Activated B cell treated with CpG ODN at 0.5 μM for 24 hours (primary cell): ENCODE data around the gene DRC7. TPM values are rescaled to one million over a fixed set of nuclear protein-coding genes. Genes with fewer than 3 reads are reported as not detected.

ENCODE experiments used
- ATAC-seq: fragments of 200-7000 bp; cut with Tn5 transposase; one replicate; pipeline ENCODE4 v1.10.0; 2021; ENCODE audit warnings: low read depth, mild to moderate bottlenecking, moderate library complexity
- CTCF ChIA-PET: fragments of 350-600 bp; sonication (Branson Sonifier 250); formaldehyde crosslinking; loops from one replicate; lab custom pipeline; 2021; ENCODE audit warnings: antibody characterized with exemption; lab: Charles Lee
- POLR2A ChIA-PET: fragments of 350-600 bp; sonication (Branson Sonifier 250); formaldehyde crosslinking; loops from one replicate; lab custom pipeline; 2021; ENCODE audit warnings: antibody characterized with exemption; lab: Charles Lee
- DNase-seq: peaks from one replicate; pipeline ENCODE4 v3.0.0; 2022
- H3K27ac Mint-ChIP-seq: one replicate; pipeline ENCODE4 v1.8.0; 2020; ENCODE audit warnings: mixed read lengths
- H3K27me3 Mint-ChIP-seq: one replicate; pipeline ENCODE4 v1.8.0; 2021; ENCODE audit warnings: mixed read lengths
- H3K36me3 Mint-ChIP-seq: one replicate; pipeline ENCODE4 v1.8.0; 2021; ENCODE audit warnings: low read depth, mixed read lengths
- H3K4me1 Mint-ChIP-seq: one replicate; pipeline ENCODE4 v1.8.0; 2021; ENCODE audit warnings: mixed read lengths
- H3K4me3 Mint-ChIP-seq: one replicate; pipeline ENCODE4 v1.8.0; 2020; ENCODE audit warnings: mild to moderate bottlenecking, mixed read lengths
- H3K9me3 Mint-ChIP-seq: one replicate; pipeline ENCODE4 v1.8.0; 2020; ENCODE audit warnings: mixed read lengths
- intact Hi-C: fragments of 100-400 bp; cut with micrococcal nuclease; formaldehyde crosslinking; loops from one replicate; pipeline ENCODE4 v1.15.1; 2024
- total RNA-seq: library from RNA; stranded (reverse); gene quantifications from 2 replicates; pipeline ENCODE4 v1.2.3, GENCODE V29; 2022
- TF ChIP-seq, protein P1 (sequence below): fragments of 200-600 bp; IDR thresholded peaks from one replicate; pipeline ENCODE4 v1.8.0; 2022; ENCODE audit warnings: antibody characterized with exemption, mild to moderate bottlenecking

DRC7 gene
- total RNA-seq, 1 donor from 2014 or later = not detected

DNA sequence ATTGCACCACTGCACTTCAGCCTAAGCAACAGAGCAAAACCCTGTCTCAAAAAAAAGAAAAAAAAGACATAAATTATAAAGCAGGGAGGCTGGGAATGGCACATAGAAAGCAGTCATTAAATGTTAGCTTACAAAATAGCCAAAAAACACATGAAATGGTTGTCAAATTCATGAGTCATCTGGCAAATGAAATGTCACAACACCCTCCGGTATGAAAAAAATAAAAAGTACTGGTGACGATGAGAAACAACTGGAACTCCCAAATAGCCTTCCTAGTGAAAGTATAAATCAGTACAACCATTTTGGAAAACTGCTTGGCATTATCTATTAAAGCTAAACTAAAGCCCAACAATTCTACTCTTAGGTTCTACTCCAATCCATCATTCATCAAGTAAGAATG lies 37.4 kb downstream of the DRC7 start:
- H3K4me1 Mint-ChIP-seq = peaks cover 25% of the 10 kb centered on the region
- DNase-seq (no peak), ATAC-seq (no peak)
- H3K27me3 Mint-ChIP-seq = no peaks in the 10 kb centered on the region
- peaks cover 2% of the 10 kb centered on the region for H3K9me3 Mint-ChIP-seq
- ChIA-PET CTCF (no interaction called here), POLR2A (no interaction called here)
- TF ChIP-seq, protein P1, sequence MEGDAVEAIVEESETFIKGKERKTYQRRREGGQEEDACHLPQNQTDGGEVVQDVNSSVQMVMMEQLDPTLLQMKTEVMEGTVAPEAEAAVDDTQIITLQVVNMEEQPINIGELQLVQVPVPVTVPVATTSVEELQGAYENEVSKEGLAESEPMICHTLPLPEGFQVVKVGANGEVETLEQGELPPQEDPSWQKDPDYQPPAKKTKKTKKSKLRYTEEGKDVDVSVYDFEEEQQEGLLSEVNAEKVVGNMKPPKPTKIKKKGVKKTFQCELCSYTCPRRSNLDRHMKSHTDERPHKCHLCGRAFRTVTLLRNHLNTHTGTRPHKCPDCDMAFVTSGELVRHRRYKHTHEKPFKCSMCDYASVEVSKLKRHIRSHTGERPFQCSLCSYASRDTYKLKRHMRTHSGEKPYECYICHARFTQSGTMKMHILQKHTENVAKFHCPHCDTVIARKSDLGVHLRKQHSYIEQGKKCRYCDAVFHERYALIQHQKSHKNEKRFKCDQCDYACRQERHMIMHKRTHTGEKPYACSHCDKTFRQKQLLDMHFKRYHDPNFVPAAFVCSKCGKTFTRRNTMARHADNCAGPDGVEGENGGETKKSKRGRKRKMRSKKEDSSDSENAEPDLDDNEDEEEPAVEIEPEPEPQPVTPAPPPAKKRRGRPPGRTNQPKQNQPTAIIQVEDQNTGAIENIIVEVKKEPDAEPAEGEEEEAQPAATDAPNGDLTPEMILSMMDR = no peak
- no peak overlapping the region for H3K4me3 Mint-ChIP-seq
- no peak overlapping the region for H3K27ac Mint-ChIP-seq
- H3K36me3 Mint-ChIP-seq = peaks cover 11% of the 10 kb centered on the region
- intact Hi-C loops = loop anchor here (10.0 kb wide), 2 partner anchors 317 to 1307 kb away; partner anchors contain the start of gene AMFR

DNA sequence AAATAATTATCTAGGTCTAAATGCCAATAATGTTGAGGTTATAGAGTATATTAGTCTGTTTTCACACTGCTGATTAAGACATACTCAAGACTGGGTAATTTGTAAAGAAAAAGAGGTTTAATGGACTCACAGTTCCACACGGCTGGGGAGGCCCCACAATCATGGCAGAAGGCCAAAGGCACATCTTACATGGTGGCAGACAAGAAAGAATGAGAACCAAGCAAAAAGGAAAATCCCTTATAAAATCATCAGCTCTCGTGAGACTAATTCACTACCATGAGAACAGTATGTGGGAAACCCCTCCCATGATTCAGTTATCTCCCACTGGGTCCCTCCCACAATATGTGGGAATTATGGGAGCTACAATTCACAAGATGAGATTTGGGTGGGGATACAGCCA lies 38.1 kb downstream of the DRC7 start:
- Mint-ChIP-seq H3K9me3 (peaks cover 2% of the 10 kb centered on the region), H3K4me3 (no peak overlapping the region), H3K4me1 (peaks cover 30% of the 10 kb centered on the region), H3K27ac (no peak overlapping the region), H3K36me3 (peaks cover 11% of the 10 kb centered on the region), H3K27me3 (no peaks in the 10 kb centered on the region)
- intact Hi-C loops = loop anchor here (10.0 kb wide), 2 partner anchors 318 to 1308 kb away; partner anchors contain the start of gene AMFR
- CTCF ChIA-PET = no interaction called here
- TF ChIP-seq, protein P1 = no peak
- DNase-seq = no peak
- no peak for ATAC-seq
- POLR2A ChIA-PET = no interaction called here

DNA sequence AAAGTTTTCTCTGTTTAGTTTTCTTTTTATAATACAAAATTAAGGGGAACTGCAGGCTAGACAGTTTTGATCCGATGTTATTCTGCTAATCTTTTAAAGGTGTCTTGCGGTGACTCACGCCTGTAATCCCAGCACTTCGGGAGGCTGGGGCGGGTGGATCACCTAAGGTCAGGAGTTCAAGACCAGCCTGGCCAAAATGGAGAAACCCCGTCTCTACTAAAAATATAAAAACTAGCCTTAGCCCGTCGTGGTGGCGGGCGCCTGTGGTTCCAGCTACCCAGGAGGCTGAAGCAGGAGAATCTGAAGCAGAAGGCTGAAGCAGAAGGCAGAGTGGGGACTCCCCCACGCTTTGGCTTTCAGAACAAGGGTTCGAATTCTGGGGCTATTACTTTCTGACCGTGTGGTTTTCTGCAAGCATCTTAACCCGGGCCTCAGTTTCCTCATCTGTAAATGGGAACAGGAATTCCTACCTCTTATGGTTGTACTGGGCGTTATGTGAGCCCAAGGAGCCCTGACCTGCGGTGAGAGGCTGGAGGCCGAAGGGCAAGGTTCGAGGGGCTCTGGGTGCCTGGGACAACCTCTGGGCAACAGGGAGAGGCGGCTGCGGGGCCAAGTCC lies 39.8 kb downstream of the DRC7 start:
- ChIA-PET POLR2A (interaction anchor here (0.6 to 2.6 kb wide), 7 partner anchors 12 to 395 kb away, joined by 4 to 12 read pairs (median 5); partner anchors contain the start of genes CFAP20, POLR2C, USB1 and ZNF319), CTCF (no interaction called here)
- no peak for DNase-seq
- intact Hi-C loops = loop anchor here (2.0 to 10.0 kb wide), 3 partner anchors 320 to 1310 kb away; partner anchors contain the start of gene AMFR
- TF ChIP-seq, protein P1 = no peak
- ATAC-seq = no peak
- Mint-ChIP-seq H3K4me1 (peaks cover 30% of the 10 kb centered on the region), H3K4me3 (peak overlapping the region; percentile 95), H3K27ac (peak overlapping the region; percentile 98), H3K27me3 (no peaks in the 10 kb centered on the region), H3K9me3 (peaks cover 2% of the 10 kb centered on the region), H3K36me3 (peaks cover 11% of the 10 kb centered on the region)

DNA sequence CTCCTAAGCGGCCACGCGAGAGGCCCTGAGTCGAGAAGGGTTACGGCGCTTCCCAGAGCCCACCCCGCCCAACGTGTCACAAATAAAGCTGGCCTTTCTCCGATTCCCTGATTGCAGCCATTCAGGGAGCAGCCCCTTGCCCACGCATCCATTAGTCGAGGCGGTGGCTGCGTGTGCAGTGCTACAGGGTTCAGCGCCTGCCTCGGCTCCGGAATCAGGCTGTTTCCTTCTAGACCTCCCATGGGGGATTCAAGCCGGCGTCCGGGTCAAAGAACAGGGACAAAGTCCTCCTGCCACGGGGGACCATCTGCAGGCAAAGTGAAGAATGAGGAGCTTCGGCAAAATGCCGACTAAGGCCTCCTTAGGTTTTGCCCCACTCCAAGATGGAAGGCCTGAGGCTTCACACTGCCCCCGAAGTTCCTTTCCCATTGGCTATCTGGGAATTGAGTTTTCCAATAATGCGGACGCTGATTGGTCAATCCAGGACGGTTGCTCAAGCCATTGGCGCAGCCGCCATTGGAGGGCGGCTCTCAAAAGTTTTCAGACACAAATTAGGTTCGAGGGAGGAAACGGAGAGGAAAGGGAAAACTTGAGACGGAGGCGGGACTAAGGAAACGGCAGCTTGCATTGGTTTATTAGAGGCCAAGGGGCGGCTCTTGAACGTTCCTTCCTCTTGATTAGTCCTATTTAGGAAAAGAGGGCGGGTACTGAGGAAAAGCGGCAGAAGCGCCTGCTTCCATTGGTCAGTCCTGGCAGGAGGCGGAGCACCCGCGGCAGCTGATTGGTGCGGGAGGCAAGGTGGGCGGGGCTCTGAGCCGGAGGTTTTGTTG lies 40.5 kb downstream of the DRC7 start:
- DNase-seq (peak; percentile 94), ATAC-seq (peak; percentile 93)
- POLR2A ChIA-PET = interaction anchor here (0.6 to 2.6 kb wide), 16 partner anchors 12 to 895 kb away, joined by 3 to 12 read pairs (median 4); partner anchors contain the start of genes CCDC102A, CFAP20, CIAPIN1 and CNOT1
- H3K27me3 Mint-ChIP-seq = no peaks in the 10 kb centered on the region
- H3K9me3 Mint-ChIP-seq = peaks cover 2% of the 10 kb centered on the region
- H3K4me3 Mint-ChIP-seq = peak overlapping the region; percentile 95
- H3K4me1 Mint-ChIP-seq = peaks cover 30% of the 10 kb centered on the region
- peaks cover 11% of the 10 kb centered on the region for H3K36me3 Mint-ChIP-seq
- CTCF ChIA-PET = interaction anchor here (0.7 to 1.0 kb wide), 4 partner anchors 15 to 199 kb away, joined by 3 to 4 read pairs (median 3); no protein-coding TSS in a partner anchor
- TF ChIP-seq, protein P1 = no peak
- H3K27ac Mint-ChIP-seq = peak overlapping the region; percentile 98
- intact Hi-C loops = loop anchor here (1.0 to 10.0 kb wide), 16 partner anchors 22 to 1310 kb away; partner anchors contain the start of genes AMFR, ARL2BP, CCDC102A and CFAP20
